ENCODE data around the gene SPOCK2. TPM values are rescaled to one million over a fixed set of nuclear protein-coding genes. Genes with fewer than 3 reads are reported as not detected.

Gene SPOCK2
- total and polyA plus RNA-seq, 2 of the 4 experiments (the other 2 are of a cell fraction): 0.02 TPM; not detected in 1

DNA sequence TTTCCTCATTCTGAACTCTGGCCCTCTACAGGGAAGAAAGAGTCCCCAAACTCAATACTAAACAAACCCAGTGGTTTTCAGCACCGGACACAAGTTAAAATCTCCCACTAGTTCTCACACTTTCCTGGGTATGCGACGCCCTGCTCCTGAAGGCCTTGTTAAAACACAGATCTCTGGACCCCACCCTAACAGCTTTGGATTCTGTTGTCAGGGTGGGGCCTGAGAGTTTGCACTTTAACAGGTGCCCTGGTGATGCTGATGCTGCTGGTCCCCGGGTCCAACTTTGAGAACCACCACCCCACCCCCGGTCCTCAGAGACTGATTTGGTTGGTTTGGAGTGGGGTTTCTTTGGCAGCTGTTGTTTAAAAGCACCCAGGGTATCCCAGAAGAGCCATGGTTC, 62.5 kb downstream of the SPOCK2 start:
- DNase-seq (no peak), ATAC-seq (ENCODE audit: low read depth) (no peak)
- no CpG with 5 or more reads among the region's 5 CpGs for WGBS, 2 experiments (ENCODE audit: extremely low coverage in 2 of 2, insufficient read length in 1 of 2)
- BruUV-seq (replicated peaks): no TSS peak
- H4K20me1 ChIP-seq (ENCODE audit: insufficient read depth, low read length): no peaks in the 10 kb centered on the region
- H3K14ac ChIP-seq (replicated peaks; ENCODE audit: low read depth, low read length): no peak overlapping the region
- ChIA-PET CTCF (no interaction called here), POLR2A (ENCODE audit: unreplicated experiment) (no interaction called here)
- dilution Hi-C loops (cut with HindIII; ENCODE audit: low sequenced_read_pairs, unreplicated experiment): no loop called here
- H3K27me3 ChIP-seq (ENCODE audit: control insufficient read depth, insufficient read depth, low read length): peaks cover 10% of the 10 kb centered on the region
- H3K4me1 ChIP-seq (ENCODE audit: control insufficient read depth, insufficient read depth, low read length): peaks cover 12% of the 10 kb centered on the region; the same call in 1 of the 2 replicates
- H3K9ac ChIP-seq (ENCODE audit: low read depth, low read length): no peak overlapping the region
- no peak overlapping the region for H3K4ac ChIP-seq (ENCODE audit: low read depth, low read length)
- no peak overlapping the region for H3K23ac ChIP-seq (ENCODE audit: low read depth, low read length)
- H4K91ac ChIP-seq (ENCODE audit: insufficient read depth, low read depth, low read length): no peak overlapping the region
- no peak overlapping the region for H2BK120ac ChIP-seq (ENCODE audit: low read depth, low read length)
- H2BK15ac ChIP-seq (ENCODE audit: low read depth, low read length): no peak overlapping the region
- no peak overlapping the region for H3K27ac ChIP-seq (ENCODE audit: insufficient read depth, low read length)
- no peak overlapping the region for H3K18ac ChIP-seq (ENCODE audit: low read depth, low read length)
- no peaks in the 10 kb centered on the region for H3K36me3 ChIP-seq (ENCODE audit: control insufficient read depth, insufficient read depth, low read length)
- H3K4me2 ChIP-seq (ENCODE audit: low read depth, low read length): no peak overlapping the region
- H2BK5ac ChIP-seq (ENCODE audit: low read depth, low read length, poor library complexity, severe bottlenecking): no peak overlapping the region
- no peak overlapping the region for H3K4me3 ChIP-seq (ENCODE audit: insufficient read depth, low read depth, low read length)
- no peak for TF ChIP-seq POLR2A (IDR thresholded peaks at IDR 0.05; ENCODE audit: low read depth, low read length)
- TF ChIP-seq, protein P1, sequence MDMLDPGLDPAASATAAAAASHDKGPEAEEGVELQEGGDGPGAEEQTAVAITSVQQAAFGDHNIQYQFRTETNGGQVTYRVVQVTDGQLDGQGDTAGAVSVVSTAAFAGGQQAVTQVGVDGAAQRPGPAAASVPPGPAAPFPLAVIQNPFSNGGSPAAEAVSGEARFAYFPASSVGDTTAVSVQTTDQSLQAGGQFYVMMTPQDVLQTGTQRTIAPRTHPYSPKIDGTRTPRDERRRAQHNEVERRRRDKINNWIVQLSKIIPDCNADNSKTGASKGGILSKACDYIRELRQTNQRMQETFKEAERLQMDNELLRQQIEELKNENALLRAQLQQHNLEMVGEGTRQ (IDR thresholded peaks at IDR 0.05; ENCODE audit: low read depth, low read length): no peak
- TF ChIP-seq CEBPB (IDR thresholded peaks at IDR 0.05; ENCODE audit: low read depth, low read length): no peak
- no peak for TF ChIP-seq CHD1 (IDR thresholded peaks at IDR 0.05; ENCODE audit: low read depth, low read length)
- TF ChIP-seq RAD21 (IDR thresholded peaks at IDR 0.05; ENCODE audit: low read length): no peak
- no peak for TF ChIP-seq NFE2L2 (IDR thresholded peaks at IDR 0.05; ENCODE audit: low read depth, low read length)
- TF ChIP-seq, protein P2, sequence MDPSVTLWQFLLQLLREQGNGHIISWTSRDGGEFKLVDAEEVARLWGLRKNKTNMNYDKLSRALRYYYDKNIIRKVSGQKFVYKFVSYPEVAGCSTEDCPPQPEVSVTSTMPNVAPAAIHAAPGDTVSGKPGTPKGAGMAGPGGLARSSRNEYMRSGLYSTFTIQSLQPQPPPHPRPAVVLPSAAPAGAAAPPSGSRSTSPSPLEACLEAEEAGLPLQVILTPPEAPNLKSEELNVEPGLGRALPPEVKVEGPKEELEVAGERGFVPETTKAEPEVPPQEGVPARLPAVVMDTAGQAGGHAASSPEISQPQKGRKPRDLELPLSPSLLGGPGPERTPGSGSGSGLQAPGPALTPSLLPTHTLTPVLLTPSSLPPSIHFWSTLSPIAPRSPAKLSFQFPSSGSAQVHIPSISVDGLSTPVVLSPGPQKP (IDR thresholded peaks at IDR 0.05; ENCODE audit: borderline replicate concordance, low read depth, low read length): no peak
- TF ChIP-seq FOS (IDR thresholded peaks at IDR 0.05; ENCODE audit: low read depth, low read length): no peak
- no peak for TF ChIP-seq MAZ (IDR thresholded peaks at IDR 0.05; ENCODE audit: borderline replicate concordance, low read depth, low read length)
- no peak for TF ChIP-seq MXI1 (IDR thresholded peaks at IDR 0.05; ENCODE audit: borderline replicate concordance, low read depth, low read length)
- TF ChIP-seq MAFK (IDR thresholded peaks at IDR 0.05; ENCODE audit: low read depth, low read length): no peak
- no peak for TF ChIP-seq BHLHE40 (IDR thresholded peaks at IDR 0.05; ENCODE audit: low read depth, low read length)
- TF ChIP-seq, protein P3, sequence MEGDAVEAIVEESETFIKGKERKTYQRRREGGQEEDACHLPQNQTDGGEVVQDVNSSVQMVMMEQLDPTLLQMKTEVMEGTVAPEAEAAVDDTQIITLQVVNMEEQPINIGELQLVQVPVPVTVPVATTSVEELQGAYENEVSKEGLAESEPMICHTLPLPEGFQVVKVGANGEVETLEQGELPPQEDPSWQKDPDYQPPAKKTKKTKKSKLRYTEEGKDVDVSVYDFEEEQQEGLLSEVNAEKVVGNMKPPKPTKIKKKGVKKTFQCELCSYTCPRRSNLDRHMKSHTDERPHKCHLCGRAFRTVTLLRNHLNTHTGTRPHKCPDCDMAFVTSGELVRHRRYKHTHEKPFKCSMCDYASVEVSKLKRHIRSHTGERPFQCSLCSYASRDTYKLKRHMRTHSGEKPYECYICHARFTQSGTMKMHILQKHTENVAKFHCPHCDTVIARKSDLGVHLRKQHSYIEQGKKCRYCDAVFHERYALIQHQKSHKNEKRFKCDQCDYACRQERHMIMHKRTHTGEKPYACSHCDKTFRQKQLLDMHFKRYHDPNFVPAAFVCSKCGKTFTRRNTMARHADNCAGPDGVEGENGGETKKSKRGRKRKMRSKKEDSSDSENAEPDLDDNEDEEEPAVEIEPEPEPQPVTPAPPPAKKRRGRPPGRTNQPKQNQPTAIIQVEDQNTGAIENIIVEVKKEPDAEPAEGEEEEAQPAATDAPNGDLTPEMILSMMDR (conservative IDR thresholded peaks at IDR 0.05; ENCODE audit: low read depth, low read length): no peak
- no peak for TF ChIP-seq SMC3 (IDR thresholded peaks at IDR 0.05; ENCODE audit: low read depth, low read length)
- no peak for TF ChIP-seq RCOR1 (IDR thresholded peaks at IDR 0.05; ENCODE audit: insufficient replicate concordance, low read length)
- TF ChIP-seq RFX5 (IDR thresholded peaks at IDR 0.05; ENCODE audit: low read depth, low read length): no peak
- no peaks in the 10 kb centered on the region; the same call in 1 of the 2 replicates for H3K9me1 ChIP-seq (ENCODE audit: insufficient read depth, low read length)
- H3K79me1 ChIP-seq (ENCODE audit: low read depth in 1 of 2, low read length in 2 of 2): no peaks in the 10 kb centered on the region
- in situ Hi-C loops (cut with MboI; ENCODE audit: low sequenced_read_pairs): no loop called here
- no peak overlapping the region for H2AFZ ChIP-seq (replicated peaks; ENCODE audit: low read length, poor library complexity)
- H2BK20ac ChIP-seq (ENCODE audit: low read depth, low read length): no peak overlapping the region
- H4K5ac ChIP-seq (ENCODE audit: low read depth, low read length): no peak overlapping the region
- intact Hi-C loops (cut with micrococcal nuclease): no loop called here
- H2AK5ac ChIP-seq (ENCODE audit: low read depth, low read length): no peak overlapping the region
- H3K56ac ChIP-seq (ENCODE audit: extremely low read depth, insufficient read depth, low read length): no peak overlapping the region
- H2AK9ac ChIP-seq (replicated peaks; ENCODE audit: low read depth, low read length, poor library complexity): no peak overlapping the region
- H4K8ac ChIP-seq (ENCODE audit: low read depth in 2 of 2, low read length in 2 of 2): no peak overlapping the region
- no peaks in the 10 kb centered on the region for H3K9me3 ChIP-seq (ENCODE audit: control insufficient read depth, insufficient read depth, low read length)
